NCI-H69 (cell line): ENCODE data around the gene ITGA8.
A peak's percentile ranks its signal among the peaks of the same experiment; 100 is the strongest.
"Not testable (repeated sequence)": the region's sequence is repeated elsewhere in the genome, so short reads cannot be mapped to it uniquely, and the experiment has no call there.

Experiments used
- DNase-seq: peaks from one replicate; lab custom pipeline; 2025; lab: John Stamatoyannopoulos, UW

ITGA8 gene

GRCh38 chr10:15681076-15681475, 38.6 kb downstream of the ITGA8 start:
- DNase-seq, result no peak

DNA sequence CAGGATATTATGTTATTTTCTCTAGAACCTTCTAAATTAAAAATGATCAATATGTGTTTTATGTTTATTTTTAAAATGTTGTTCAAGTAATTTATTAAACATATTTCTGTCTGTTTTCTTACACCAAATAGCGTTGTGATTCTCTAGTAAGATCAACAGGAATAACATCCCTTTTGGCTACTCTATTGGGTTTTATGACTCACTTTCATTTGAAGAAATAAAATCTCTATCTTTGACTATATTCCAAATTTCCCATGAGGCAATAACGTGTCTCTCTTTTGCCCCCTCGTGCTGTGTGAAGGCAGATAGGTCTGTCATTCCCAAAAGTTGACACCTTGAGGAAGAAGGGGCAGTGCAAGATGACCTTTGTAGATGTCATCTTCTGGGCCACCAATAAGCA, 40.9 kb downstream of the ITGA8 start:
- DNase-seq, result no peak

GRCh38 chr10:15672469-15672868, 47.3 kb downstream of the ITGA8 start:
- no peak for DNase-seq

- DNase-seq, result no peak
Observed at GRCh38 chr10:15670880-15671279, 48.8 kb downstream of the ITGA8 start.

GRCh38 chr10:15661574-15661973, 58.1 kb downstream of the ITGA8 start:
- no peak for DNase-seq

DNA sequence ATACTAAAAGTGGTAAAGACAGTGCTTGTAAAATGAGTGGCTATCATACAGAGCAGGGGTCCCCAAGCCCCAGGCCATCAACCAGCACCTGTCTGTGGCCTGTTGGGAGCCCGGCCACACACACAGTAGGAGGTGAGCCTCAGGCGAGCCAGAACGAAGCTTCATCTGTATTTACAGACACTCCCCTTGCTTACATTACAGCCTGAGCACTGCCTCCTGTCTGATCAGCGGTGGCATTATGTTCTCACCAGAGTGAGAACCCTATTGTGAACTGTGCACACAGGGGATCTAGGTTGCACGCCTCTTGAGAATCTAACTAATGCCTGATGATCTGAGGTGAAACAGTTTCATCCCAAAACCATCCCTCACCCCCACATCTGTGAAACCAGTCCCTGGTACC, 58.7 kb downstream of the ITGA8 start:
- peak; percentile 49 for DNase-seq

- no peak for DNase-seq
Observed at GRCh38 chr10:15658069-15658702, 61.5 kb downstream of the ITGA8 start.

GRCh38 chr10:15652757-15653156, 67.0 kb downstream of the ITGA8 start:
- no peak for DNase-seq

- DNase-seq, result no peak
Observed at GRCh38 chr10:15652117-15652516, 67.6 kb downstream of the ITGA8 start.

DNA sequence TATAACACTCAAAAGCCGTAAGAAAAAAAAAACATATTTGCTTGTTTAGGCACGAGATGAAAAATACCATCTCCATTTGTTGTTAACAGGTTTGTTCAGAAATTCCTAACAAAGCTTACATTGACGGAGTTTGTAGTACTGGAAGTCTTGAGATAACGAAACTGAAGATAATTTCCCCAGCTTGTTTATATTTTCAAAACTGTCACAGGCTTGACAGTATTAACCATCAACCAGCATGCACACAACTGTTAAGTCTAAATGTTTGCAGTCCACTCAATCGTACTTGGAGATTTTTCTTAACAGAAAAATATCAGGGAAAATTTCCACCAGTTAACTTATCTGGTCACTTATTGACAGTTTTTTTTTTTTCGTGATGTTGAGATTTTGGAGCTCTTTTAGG, 68.5 kb downstream of the ITGA8 start:
- DNase-seq, result no peak

GRCh38 chr10:15642095-15642494, 77.6 kb downstream of the ITGA8 start:
- no peak for DNase-seq

DNA sequence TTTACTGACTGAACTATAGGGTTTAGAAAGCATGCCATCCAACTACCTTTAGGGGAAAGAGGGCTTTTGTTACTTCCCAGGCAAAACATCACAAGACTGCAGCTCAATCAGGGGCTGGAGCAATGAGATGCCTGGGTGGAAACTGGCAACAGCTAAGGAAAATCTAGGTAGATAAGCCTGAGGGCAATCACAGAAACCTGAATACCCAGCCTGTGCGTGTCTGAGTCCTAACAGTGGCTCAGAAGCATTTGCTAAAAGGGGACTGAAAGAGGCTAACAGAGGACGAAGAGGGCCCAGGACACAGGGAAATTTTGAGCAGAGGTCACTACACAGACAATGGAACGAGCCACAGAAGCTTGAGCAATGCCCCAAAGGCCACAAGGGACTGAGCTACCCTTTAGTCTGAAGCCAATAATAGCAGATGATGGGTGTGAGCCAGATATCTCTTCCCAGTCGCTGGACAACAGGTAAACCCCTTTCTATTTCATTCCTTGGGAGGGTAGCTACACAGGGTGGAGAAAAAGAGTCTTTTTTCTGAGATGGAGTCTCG, 79.1 kb downstream of the ITGA8 start:
- DNase-seq, result no peak

DNA sequence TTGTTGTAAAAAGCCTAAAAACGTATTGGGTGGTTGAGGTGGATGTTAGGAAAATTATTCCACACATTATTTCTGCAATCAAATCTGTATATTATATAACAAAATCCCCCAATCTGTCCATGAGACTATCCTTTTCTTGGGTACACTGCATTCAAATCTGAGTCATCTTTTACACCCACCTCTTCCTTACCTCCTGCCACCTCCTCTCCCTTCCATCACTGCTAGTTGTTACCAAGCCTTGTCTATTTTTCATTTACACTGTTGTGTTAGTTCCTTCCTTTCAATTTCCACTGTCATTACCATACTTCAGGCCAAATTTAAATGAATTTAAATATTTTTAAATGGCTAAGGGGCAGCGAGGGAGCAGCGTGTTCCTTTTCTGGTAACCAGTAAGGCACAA, 83.3 kb downstream of the ITGA8 start:
- DNase-seq, result no peak

DNA sequence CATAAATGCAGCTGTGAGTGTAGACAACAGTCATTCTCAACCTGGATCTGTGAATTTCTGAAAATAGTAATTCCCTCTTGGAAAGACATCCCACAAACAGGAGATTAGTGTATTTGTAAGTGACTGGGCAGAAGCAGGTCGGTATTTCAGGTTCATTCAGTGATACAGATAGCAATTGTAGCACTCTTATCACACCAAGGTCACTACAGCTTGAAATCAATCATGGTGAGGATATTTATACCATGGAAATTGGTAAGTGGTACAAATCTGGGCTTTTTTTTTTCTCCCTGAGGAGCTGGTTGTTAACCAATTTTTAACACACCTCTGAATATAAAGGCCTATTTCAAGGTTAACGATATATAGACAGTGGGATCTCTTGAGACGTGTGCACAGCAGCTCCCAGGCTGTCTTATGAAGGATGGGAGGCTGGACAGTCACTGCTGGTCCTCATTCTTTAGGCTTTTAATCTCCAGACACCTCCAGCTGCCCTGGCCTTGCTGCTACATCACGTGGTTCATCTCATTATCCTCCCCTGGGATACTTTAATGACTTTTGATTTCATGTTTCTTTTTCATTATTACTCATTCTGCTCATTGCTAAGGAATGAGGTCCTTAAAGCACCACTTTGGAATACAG, 87.1 kb downstream of the ITGA8 start:
- no peak for DNase-seq

- not testable (repeated sequence) for DNase-seq
Observed at GRCh38 chr10:15631205-15631604, 88.5 kb downstream of the ITGA8 start.

GRCh38 chr10:15630353-15630752, 89.4 kb downstream of the ITGA8 start:
- DNase-seq, result peak; percentile 4

DNA sequence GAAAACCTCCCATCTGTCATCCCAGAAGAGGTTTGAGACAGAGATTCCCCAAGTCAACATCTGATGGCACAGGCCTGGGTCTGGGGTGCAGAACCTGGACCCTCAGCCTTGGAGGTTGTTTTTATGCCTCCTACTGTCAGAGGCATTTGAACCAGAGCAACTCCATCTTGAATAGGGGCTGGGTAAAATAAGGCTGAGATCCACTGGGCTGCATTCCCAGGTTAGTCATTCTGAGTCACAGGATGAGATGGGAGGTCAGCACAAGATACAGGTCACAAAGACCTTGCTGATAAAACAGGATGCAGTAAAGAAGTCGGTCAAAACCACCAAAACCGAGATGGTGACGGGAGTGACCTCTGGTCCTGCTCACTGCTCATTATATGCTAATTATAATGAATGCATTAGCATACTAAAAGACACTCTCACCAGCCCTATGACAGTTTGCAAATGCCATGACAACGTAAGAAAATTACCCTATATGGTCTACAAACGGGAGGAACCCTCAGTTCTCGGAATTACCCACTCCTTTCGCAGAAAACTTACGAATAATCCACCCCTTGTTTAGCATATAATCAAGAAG, 92.0 kb downstream of the ITGA8 start:
- no peak for DNase-seq

- no peak for DNase-seq
Observed at GRCh38 chr10:15626937-15627336, 92.8 kb downstream of the ITGA8 start.

GRCh38 chr10:15625261-15625660, 94.5 kb downstream of the ITGA8 start:
- DNase-seq, result no peak

DNA sequence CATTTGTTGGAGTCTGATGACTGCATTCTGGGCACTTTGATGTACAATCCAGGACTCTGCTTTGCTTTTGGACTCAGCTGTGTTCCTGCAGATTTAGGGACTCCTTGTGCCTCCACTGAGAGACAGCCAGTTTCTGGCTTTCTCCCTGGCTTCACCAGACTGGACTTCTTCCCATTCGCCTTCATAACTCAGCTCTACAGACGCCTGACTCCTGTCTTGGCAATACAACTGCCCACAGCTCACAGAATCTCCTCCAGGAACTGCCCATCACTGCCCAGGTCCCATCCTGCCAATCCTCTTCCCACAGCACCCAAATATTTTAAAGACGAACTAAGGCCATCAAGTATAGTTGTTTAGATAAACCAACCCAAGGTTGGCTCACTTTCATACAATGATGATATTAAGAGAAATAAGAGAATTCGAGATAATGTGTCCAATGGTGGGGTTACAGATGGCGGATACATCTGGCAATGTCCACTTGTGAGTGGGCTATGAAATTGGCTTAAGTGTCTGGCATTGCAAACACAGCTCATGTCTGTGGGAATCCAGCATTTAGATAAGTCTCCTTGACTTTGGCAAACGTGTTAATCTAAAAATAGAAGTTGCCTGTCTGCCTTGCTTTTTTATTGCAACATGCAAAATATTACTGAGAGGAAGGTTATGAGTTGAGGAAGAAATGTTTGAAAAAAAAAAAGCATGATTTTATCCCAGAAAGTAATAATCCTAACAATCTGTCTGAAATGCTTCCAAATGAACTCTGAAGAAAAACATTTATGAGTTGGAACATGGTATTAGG, 95.1 kb downstream of the ITGA8 start:
- no peak for DNase-seq

- DNase-seq, result no peak
Observed at GRCh38 chr10:15620836-15621515, 98.7 kb downstream of the ITGA8 start.

DNA sequence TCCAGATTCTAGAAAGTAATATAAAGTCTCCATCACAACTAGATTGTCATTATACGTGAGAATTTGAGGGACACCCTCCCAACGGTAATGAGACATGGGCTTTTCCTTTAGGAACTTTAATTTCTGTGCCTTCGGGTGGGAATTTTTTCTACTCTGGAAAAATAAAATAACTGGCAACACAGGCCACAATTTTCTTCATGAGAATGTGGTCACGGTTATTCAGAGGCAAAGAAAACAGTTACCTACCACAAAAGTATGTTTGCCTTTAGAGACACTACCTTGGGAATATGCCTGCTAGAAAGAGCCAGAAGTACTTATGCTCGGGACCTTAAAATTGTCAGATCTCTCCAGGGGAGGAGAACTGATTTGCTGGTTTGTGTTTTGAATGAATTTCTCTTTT, 99.4 kb downstream of the ITGA8 start:
- DNase-seq, result no peak
